ENCODE measurements around the gene EPS8L2.

DNA sequence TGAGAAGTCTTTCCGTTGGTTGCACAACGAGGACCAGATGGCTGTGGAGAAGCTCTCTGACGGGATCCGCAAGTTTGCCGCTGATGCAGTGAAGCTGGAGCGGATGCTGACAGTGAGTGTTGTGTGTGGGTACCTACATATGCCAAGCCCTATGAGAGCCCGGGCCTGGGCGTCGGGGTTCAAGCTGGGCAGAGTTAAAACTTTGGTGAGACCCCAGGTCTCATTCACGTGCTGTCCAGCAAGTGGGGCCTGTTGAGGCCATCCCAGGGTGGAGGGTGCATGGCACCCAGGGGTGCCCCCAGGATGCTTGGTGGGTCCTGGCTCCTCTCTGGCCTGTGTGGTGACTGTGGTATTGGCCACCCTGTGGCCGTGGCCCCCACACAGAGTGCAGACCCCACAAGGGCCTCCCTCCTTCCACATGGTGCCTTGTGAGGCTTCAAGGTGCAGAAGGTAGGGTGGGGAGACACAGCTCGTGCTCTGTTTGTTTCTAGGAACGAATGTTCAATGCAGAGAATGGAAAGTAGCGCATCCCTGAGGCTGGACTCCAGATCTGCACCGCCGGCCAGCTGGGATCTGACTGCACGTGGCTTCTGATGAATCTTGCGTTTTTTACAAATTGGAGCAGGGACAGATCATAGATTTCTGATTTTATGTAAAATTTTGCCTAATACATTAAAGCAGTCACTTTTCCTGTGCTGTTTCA, 58.4 kb downstream of the EPS8L2 start:
- TF ChIP-seq CTCF (IDR thresholded peaks at IDR 0.05; ENCODE audit: insufficient read depth, low read length, poor library complexity, severe bottlenecking) (no peak), EZH2phosphoT487 (conservative IDR thresholded peaks at IDR 0.05; ENCODE audit: low read length) (no peak)
